ENCODE data around the gene POLR1G.
A peak's percentile ranks its signal among the peaks of the same experiment; 100 is the strongest.

DNA sequence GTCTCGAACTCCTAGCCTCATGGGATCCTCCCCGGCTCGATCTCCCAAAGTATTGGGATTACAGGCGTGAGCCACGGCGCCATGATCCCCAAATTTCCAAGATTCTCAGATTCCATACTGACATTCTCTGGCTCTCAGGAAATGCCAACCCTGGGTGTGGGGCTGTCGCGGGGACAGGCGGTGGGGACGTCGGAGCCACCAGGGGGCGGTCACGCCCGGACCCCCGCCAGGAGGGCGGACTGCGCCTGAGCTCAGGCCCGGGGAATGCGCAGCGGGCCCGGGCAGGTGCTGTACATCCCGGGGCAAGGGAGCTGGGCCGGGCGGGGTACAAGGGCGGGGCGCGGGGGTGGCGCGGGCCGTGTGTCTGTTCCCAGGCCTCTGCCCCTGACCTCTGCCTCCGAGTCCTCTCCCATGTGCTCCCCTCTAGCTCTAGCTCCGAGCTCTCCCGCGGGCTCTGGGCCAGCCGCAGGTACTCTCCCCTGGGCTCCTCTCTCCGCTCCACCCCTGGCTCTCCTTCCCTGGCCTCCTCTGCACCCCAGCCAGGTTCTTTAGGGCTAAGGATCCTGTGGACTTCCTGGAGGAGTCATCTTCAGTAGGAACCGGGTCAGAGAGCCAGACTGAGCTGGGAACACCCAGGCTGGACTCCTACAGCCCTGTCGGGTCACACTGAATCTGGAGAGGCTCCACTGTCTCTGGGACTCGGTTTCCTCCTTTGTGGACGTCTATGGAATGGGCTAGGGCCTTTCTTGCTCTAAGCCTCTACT lies 4.0 kb upstream of the POLR1G start:
- TF ChIP-seq, protein P1, sequence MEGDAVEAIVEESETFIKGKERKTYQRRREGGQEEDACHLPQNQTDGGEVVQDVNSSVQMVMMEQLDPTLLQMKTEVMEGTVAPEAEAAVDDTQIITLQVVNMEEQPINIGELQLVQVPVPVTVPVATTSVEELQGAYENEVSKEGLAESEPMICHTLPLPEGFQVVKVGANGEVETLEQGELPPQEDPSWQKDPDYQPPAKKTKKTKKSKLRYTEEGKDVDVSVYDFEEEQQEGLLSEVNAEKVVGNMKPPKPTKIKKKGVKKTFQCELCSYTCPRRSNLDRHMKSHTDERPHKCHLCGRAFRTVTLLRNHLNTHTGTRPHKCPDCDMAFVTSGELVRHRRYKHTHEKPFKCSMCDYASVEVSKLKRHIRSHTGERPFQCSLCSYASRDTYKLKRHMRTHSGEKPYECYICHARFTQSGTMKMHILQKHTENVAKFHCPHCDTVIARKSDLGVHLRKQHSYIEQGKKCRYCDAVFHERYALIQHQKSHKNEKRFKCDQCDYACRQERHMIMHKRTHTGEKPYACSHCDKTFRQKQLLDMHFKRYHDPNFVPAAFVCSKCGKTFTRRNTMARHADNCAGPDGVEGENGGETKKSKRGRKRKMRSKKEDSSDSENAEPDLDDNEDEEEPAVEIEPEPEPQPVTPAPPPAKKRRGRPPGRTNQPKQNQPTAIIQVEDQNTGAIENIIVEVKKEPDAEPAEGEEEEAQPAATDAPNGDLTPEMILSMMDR (IDR thresholded peaks at IDR 0.05): peak; percentile 34 to 75 (median 55)
- no peak for TF ChIP-seq POLR2A (IDR thresholded peaks at IDR 0.05)
- no peak for TF ChIP-seq EP300 (IDR thresholded peaks at IDR 0.05)
- TF ChIP-seq POLR2AphosphoS5 (IDR thresholded peaks at IDR 0.05): no peak
